ENCODE data around the gene UBE2C. TPM values are rescaled to one million over a fixed set of nuclear protein-coding genes. Genes with fewer than 3 reads are reported as not detected.
"Not testable (repeated sequence)": the region's sequence is repeated elsewhere in the genome, so short reads cannot be mapped to it uniquely, and the experiment has no call there.

UBE2C gene
- total RNA-seq (under 1 TPM; 0.52 to 0.64 TPM), total RNA-seq (0 to 121 (median 0.30) reads per million in 172 experiments)
- 2.0 TPM for polyA plus RNA-seq (2013, experiment 1 of 2)
- 5.0 TPM for polyA plus RNA-seq (2013, experiment 2 of 2)

GRCh38 chr20:45812157-45813005, at the start of gene UBE2C:
UBE2C (plus strand) TSS chr20:45812644; CDS start chr20:45812696, 52 bp downstream.
- peak within 1 kb of the TSS; percentile 58 for H3K27ac Mint-ChIP-seq
- H3K9me3 ChIP-seq (ENCODE audit: control insufficient read depth in 1 of 2, insufficient read depth in 1 of 2, low read length in 2 of 2) = no peaks in the 10 kb centered on the region
- ChIA-PET CTCF (interaction anchor here (1.3 kb wide), 1 partner anchor 13 kb away, joined by 3 read pairs; no protein-coding TSS in a partner anchor), POLR2A (interaction anchor here (1.2 kb wide), 3 partner anchors 46 to 123 kb away, joined by 3 to 5 read pairs (median 4); no protein-coding TSS in a partner anchor)
- peaks cover 15% of the 10 kb centered on the region for H3K4me1 Mint-ChIP-seq (ENCODE audit: low read depth)
- H3K36me3 ChIP-seq (ENCODE audit: insufficient read depth, low read length) = peaks cover 32% of the 10 kb centered on the region
- peak within 1 kb of the TSS; percentile 82 for H3K4me3 Mint-ChIP-seq
- H3K4me3 ChIP-seq (ENCODE audit: low read length) = peak within 1 kb of the TSS; percentile 72
- H3K36me3 Mint-ChIP-seq (ENCODE audit: low read depth) = peaks cover 43% of the 10 kb centered on the region
- TF ChIP-seq CTCF (IDR thresholded peaks at IDR 0.05) = no peak
- H3K27ac ChIP-seq (ENCODE audit: low read depth in 1 of 2, low read length in 2 of 2) = no peak within 1 kb of the TSS
- DNase-seq (peak; percentile 85 to 98 (median 90)), ATAC-seq (ENCODE audit: poor library complexity) (peak; percentile 100)
- intact Hi-C loops (cut with DNase I, micrococcal nuclease) = loop anchor here (1.0 to 5.0 kb wide), 5 partner anchors 20 to 277 kb away; partner anchors contain the start of genes ACOT8 (in 2 of the 2), ZSWIM3 (in 2 of the 2), CTSA (in 1 of the 2) and NCOA5 (in 1 of the 2)
- H3K27me3 ChIP-seq (ENCODE audit: control insufficient read depth in 1 of 2, insufficient read depth in 2 of 2, low read length in 2 of 2) = no peaks in the 10 kb centered on the region
- H3K27me3 Mint-ChIP-seq = no peaks in the 10 kb centered on the region
- H3K9me3 Mint-ChIP-seq = no peaks in the 10 kb centered on the region
- peaks cover 16% of the 10 kb centered on the region for H3K4me1 ChIP-seq (ENCODE audit: insufficient read depth, low read length)

- H3K4me3 ChIP-seq (ENCODE audit: low read length); H3K27ac ChIP-seq (ENCODE audit: low read depth in 1 of 2, low read length in 2 of 2); H3K4me1 Mint-ChIP-seq (ENCODE audit: low read depth); CTCF ChIA-PET; H3K9me3 Mint-ChIP-seq; DNase-seq; H3K4me3 Mint-ChIP-seq; H3K27me3 Mint-ChIP-seq; POLR2A ChIA-PET; H3K36me3 Mint-ChIP-seq (ENCODE audit: low read depth); H3K9me3 ChIP-seq (ENCODE audit: control insufficient read depth in 1 of 2, insufficient read depth in 1 of 2, low read length in 2 of 2); H3K27me3 ChIP-seq (ENCODE audit: control insufficient read depth in 1 of 2, insufficient read depth in 2 of 2, low read length in 2 of 2); H3K27ac Mint-ChIP-seq; H3K4me1 ChIP-seq (ENCODE audit: insufficient read depth, low read length); ATAC-seq (ENCODE audit: poor library complexity); H3K36me3 ChIP-seq (ENCODE audit: insufficient read depth, low read length): not testable (repeated sequence)
- intact Hi-C loops (cut with DNase I, micrococcal nuclease) = loop anchor here in 1 of 2 experiments (5.0 kb wide), 1 partner anchor 327 kb away; no protein-coding TSS in a partner anchor
Measured at GRCh38 chr20:45764618-45765282, 47.7 kb upstream of the UBE2C start.

- Histone ChIP-seq H3K27ac (ENCODE audit: low read depth in 1 of 2, low read length in 2 of 2) (no peak overlapping the region), H3K4me3 (ENCODE audit: low read length) (no peak overlapping the region), H3K9me3 (ENCODE audit: control insufficient read depth in 1 of 2, insufficient read depth in 1 of 2, low read length in 2 of 2) (no peaks in the 10 kb centered on the region), H3K4me1 (ENCODE audit: insufficient read depth, low read length) (no peaks in the 10 kb centered on the region), H3K27me3 (ENCODE audit: control insufficient read depth in 1 of 2, insufficient read depth in 2 of 2, low read length in 2 of 2) (no peaks in the 10 kb centered on the region), H3K36me3 (ENCODE audit: insufficient read depth, low read length) (no peaks in the 10 kb centered on the region)
- Mint-ChIP-seq H3K27ac (no peak overlapping the region), H3K36me3 (ENCODE audit: low read depth) (no peaks in the 10 kb centered on the region), H3K4me3 (no peak overlapping the region), H3K4me1 (ENCODE audit: low read depth) (no peaks in the 10 kb centered on the region), H3K9me3 (no peaks in the 10 kb centered on the region), H3K27me3 (peaks cover 8% of the 10 kb centered on the region)
- DNase-seq (no peak), ATAC-seq (ENCODE audit: poor library complexity) (no peak)
- CTCF ChIA-PET = no interaction called here
- no peak for TF ChIP-seq CTCF (IDR thresholded peaks at IDR 0.05)
- intact Hi-C loops (cut with DNase I, micrococcal nuclease) = loop anchor here in 1 of 2 experiments (5.0 kb wide), 1 partner anchor 328 kb away; no protein-coding TSS in a partner anchor
- POLR2A ChIA-PET = no interaction called here
Measured at GRCh38 chr20:45765307-45765875, 47.1 kb upstream of the UBE2C start.
